ENCODE data around the gene FAM219A. TPM values are rescaled to one million over a fixed set of nuclear protein-coding genes. Genes with fewer than 3 reads are reported as not detected.

FAM219A gene
- total RNA-seq, 2 donors from 2014 or later: 6.5 to 6.6 TPM

DNA sequence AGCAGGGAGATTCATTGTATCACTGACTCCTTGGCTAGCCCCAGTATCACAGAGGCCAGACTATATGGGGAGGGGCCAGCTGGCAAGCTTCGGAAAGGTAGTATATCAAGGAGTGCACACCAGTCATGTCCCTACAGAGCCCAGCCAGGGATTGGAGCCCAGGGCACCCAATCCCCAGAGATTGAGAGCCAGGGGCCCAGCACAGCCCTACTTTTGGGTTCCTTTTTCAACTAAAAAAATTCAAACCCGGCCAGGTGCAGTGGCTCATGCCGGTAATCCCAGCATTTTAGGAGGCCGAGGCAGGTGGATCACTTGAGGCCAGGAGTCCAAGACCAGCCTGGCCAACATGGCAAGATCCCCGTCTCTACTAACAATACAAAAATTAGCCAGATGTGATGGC lies 76.3 kb downstream of the FAM219A start:
- ATAC-seq (no peak), DNase-seq (no peak)
- intact Hi-C loops (cut with DNase I): no loop called here
- no peaks in the 10 kb centered on the region for H3K36me3 ChIP-seq (replicated peaks in 1 of 2; ENCODE audit: insufficient read depth in 1 of 2, low read depth in 2 of 2)
- no peak overlapping the region for H3K27ac ChIP-seq
- no peaks in the 10 kb centered on the region for H3K27me3 ChIP-seq
- no peaks in the 10 kb centered on the region for H3K9me3 ChIP-seq
- peaks cover 33% of the 10 kb centered on the region for H3K4me1 ChIP-seq
- 89 to 97% methylated on average over 5 of the region's 5 CpGs for WGBS, 2 donors
- H3K4me3 ChIP-seq: no peak overlapping the region
- TF ChIP-seq, protein P1, sequence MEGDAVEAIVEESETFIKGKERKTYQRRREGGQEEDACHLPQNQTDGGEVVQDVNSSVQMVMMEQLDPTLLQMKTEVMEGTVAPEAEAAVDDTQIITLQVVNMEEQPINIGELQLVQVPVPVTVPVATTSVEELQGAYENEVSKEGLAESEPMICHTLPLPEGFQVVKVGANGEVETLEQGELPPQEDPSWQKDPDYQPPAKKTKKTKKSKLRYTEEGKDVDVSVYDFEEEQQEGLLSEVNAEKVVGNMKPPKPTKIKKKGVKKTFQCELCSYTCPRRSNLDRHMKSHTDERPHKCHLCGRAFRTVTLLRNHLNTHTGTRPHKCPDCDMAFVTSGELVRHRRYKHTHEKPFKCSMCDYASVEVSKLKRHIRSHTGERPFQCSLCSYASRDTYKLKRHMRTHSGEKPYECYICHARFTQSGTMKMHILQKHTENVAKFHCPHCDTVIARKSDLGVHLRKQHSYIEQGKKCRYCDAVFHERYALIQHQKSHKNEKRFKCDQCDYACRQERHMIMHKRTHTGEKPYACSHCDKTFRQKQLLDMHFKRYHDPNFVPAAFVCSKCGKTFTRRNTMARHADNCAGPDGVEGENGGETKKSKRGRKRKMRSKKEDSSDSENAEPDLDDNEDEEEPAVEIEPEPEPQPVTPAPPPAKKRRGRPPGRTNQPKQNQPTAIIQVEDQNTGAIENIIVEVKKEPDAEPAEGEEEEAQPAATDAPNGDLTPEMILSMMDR (IDR thresholded peaks at IDR 0.05): no peak
- TF ChIP-seq POLR2A (IDR thresholded peaks at IDR 0.05): no peak

DNA sequence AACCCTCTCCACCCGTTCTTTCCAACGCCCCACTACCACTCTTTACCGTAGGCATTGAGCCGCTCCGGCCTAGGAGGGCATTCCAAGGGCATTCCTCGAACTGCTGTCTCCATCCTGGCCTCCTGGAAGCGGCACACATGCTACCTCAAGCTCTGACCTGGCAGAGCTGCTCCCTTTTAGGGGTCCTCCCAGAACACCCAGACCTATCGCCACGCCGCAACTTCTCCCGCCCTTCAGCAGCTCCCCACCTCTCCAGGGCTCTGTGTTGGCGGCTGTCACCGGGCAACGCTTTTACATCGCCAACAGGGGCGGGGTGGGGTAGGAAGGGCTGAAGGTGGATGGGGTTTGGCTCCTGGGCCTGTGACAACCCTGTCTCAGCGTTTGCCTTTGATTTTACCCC lies 77.0 kb downstream of the FAM219A start:
- WGBS, 2 donors: 31% methylated on average over 10 to 17 of the region's 17 CpGs
- DNase-seq: peak in 2 of 4 donors; percentile 31 to 42
- no peaks in the 10 kb centered on the region for H3K9me3 ChIP-seq
- peaks cover 33% of the 10 kb centered on the region for H3K4me1 ChIP-seq
- no peaks in the 10 kb centered on the region for H3K36me3 ChIP-seq (replicated peaks in 1 of 2; ENCODE audit: insufficient read depth in 1 of 2, low read depth in 2 of 2)
- peak overlapping the region in 1 of 4 donors; percentile 52 for H3K27ac ChIP-seq
- H3K27me3 ChIP-seq: no peaks in the 10 kb centered on the region
- ATAC-seq: no peak
- no peak for TF ChIP-seq POLR2A (IDR thresholded peaks at IDR 0.05)
- TF ChIP-seq, protein P1 (IDR thresholded peaks at IDR 0.05): no peak
- H3K4me3 ChIP-seq: no peak overlapping the region
- intact Hi-C loops (cut with DNase I): no loop called here

DNA sequence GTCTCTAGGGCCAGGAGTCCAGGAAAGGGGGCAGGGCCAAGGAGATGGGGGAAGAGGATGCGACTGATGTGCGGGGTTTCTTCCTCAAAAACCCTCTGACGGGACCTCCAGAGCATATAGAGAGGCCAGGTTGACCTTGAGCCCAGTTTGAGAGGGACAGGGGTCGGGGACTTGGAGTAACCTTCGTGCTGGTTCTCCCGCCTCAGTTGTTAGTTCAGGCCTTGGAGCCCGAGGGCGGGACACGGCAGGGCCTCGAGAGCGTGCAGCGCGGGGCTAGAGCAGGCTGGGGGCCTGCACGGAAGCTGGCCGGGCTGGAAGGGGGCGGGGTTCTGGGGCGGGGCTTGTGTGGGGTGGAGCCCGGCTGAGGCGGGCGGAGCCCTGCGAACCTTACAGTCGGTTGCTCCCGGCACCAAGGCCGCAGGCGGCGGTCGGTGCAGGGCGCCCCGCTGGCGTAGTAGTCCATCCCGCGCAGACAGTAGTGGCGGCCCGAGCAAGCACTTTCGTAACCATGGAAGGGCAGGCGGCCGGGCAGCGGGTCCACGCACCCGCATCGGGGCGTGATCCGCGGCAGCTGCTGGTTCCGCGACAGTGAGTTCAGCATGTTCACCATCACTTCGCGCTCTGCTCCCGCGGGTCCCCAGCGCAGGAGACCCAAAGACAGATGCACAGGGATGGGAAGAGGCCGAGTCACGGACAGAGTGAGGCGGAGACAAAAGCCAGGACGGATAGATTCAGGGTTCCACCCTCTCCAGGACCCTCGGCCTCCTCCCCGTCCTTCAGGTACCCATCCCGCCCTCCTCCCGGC lies 77.7 kb downstream of the FAM219A start:
- WGBS, 2 donors: 5 to 12% methylated on average over 30 to 55 of the region's 59 CpGs
- Histone ChIP-seq H3K4me1 (peaks cover 39% of the 10 kb centered on the region), H3K4me3 (no peak overlapping the region), H3K27me3 (no peaks in the 10 kb centered on the region), H3K9me3 (no peaks in the 10 kb centered on the region), H3K36me3 (replicated peaks in 1 of 2; ENCODE audit: insufficient read depth in 1 of 2, low read depth in 2 of 2) (no peaks in the 10 kb centered on the region), H3K27ac (peak overlapping the region in 3 of 4 donors; percentile 35 to 52 (median 44))
- intact Hi-C loops (cut with DNase I): no loop called here
- DNase-seq (peak; percentile 81 to 84 (median 83)), ATAC-seq (peak; percentile 57)
- TF ChIP-seq, protein P1 (IDR thresholded peaks at IDR 0.05): peak in 1 of 7 experiments; percentile 9
- peak; percentile 63 to 80 (median 80) for TF ChIP-seq POLR2A (IDR thresholded peaks at IDR 0.05)

DNA sequence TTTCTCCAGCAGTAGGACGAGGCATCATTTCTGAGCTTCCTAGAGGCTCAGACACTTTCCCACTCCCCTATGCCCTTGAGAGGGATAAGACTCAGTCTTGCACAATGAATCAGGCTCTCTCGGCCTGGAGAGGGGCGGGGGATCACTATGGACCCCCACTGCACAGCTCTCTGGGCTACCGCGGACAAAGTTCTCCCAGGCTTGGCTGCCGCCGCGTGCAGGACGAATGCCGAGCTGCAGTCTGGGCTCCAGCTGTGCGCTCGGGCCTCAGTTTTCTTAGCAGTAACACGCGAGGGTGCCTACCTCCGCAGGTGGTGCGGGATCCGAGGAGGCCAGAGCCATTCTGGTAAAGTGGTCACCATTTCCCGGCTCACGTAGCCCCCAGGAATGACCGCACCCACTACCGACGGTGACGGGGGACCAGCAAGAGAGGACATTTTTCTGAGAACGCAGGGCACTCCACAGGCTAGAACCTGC lies 78.3 kb downstream of the FAM219A start:
- 48 to 75% methylated on average over 9 to 24 of the region's 24 CpGs for WGBS, 2 donors
- intact Hi-C loops (cut with DNase I): no loop called here

More for the DNA sequence above, 78.3 kb downstream of the FAM219A start:
- no peaks in the 10 kb centered on the region for H3K9me3 ChIP-seq
- H3K36me3 ChIP-seq (replicated peaks in 1 of 2; ENCODE audit: insufficient read depth in 1 of 2, low read depth in 2 of 2): no peaks in the 10 kb centered on the region
- TF ChIP-seq, protein P1 (IDR thresholded peaks at IDR 0.05): no peak
- TF ChIP-seq POLR2A (IDR thresholded peaks at IDR 0.05): no peak
- no peak for ATAC-seq
- H3K27me3 ChIP-seq: no peaks in the 10 kb centered on the region
- H3K4me1 ChIP-seq: peaks cover 45% of the 10 kb centered on the region
- H3K4me3 ChIP-seq: no peak overlapping the region
- H3K27ac ChIP-seq: peak overlapping the region in 3 of 4 donors; percentile 35 to 52 (median 44)
- no peak for DNase-seq
